WTC11 (cell line): ENCODE data around the gene ERCC4.

Experiments
- FOXP1 ChIP-seq: sonication (generic); formaldehyde crosslinking; IDR thresholded peaks from 2 replicates; pipeline ENCODE4 v1.8.0; 2022; ENCODE audit warnings: missing genetic modification reagents, mild to moderate bottlenecking, moderate library complexity, borderline replicate concordance
- ZNF121 ChIP-seq: sonication (generic); formaldehyde crosslinking; IDR thresholded peaks from 2 replicates; pipeline ENCODE4 v1.8.0; 2023; ENCODE audit warnings: missing genetic modification reagents
- ZNF219 ChIP-seq: sonication (generic); formaldehyde crosslinking; IDR thresholded peaks from 2 replicates; pipeline ENCODE4 v1.8.0; 2023; ENCODE audit warnings: missing genetic modification reagents, mild to moderate bottlenecking, borderline replicate concordance
- TF ChIP-seq, protein P1 (sequence below): sonication (generic); formaldehyde crosslinking; IDR thresholded peaks from 2 replicates; pipeline ENCODE4 v1.8.0; 2022; ENCODE audit warnings: mild to moderate bottlenecking, missing genetic modification reagents
- TF ChIP-seq, protein P2 (sequence below): fragments of 200-600 bp; IDR thresholded peaks from 2 replicates; pipeline ENCODE4 v1.8.0; 2022; ENCODE audit warnings: antibody characterized with exemption

DNA sequence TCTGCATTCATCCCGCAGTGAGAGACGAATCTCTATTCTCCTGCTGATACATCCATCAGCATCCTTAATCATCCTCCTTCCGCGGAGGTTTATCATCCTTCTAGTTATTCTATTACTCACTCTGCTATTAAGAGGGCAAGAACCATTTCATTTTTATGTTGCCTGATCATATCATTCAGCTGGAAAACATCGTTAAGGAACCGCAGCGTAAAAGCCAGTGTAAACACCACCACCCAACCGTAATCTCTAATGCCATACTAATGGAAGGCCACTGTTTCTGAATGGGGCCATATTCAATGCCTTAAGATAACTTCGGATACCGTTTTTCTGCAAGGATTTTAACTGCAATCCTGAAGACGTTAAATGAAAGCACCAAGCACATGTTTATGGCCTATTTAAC, 36.7 kb upstream of the ERCC4 start:
- TF ChIP-seq, protein P1, sequence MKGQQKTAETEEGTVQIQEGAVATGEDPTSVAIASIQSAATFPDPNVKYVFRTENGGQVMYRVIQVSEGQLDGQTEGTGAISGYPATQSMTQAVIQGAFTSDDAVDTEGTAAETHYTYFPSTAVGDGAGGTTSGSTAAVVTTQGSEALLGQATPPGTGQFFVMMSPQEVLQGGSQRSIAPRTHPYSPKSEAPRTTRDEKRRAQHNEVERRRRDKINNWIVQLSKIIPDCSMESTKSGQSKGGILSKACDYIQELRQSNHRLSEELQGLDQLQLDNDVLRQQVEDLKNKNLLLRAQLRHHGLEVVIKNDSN (CRISPR knock-in tag), result no peak
- TF ChIP-seq ZNF219 (CRISPR knock-in tag), result no peak
- no peak for TF ChIP-seq FOXP1 (CRISPR knock-in tag)
- TF ChIP-seq, protein P2, sequence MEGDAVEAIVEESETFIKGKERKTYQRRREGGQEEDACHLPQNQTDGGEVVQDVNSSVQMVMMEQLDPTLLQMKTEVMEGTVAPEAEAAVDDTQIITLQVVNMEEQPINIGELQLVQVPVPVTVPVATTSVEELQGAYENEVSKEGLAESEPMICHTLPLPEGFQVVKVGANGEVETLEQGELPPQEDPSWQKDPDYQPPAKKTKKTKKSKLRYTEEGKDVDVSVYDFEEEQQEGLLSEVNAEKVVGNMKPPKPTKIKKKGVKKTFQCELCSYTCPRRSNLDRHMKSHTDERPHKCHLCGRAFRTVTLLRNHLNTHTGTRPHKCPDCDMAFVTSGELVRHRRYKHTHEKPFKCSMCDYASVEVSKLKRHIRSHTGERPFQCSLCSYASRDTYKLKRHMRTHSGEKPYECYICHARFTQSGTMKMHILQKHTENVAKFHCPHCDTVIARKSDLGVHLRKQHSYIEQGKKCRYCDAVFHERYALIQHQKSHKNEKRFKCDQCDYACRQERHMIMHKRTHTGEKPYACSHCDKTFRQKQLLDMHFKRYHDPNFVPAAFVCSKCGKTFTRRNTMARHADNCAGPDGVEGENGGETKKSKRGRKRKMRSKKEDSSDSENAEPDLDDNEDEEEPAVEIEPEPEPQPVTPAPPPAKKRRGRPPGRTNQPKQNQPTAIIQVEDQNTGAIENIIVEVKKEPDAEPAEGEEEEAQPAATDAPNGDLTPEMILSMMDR, result no peak
- no peak for TF ChIP-seq ZNF121 (CRISPR knock-in tag)
